NT2/D1 (cell line): ENCODE results near the gene C2CD3.

ENCODE experiments used
- YY1 ChIP-seq: IDR thresholded peaks from 2 replicates; pipeline ENCODE4 v1.6.1; 2011; ENCODE audit not compliant: insufficient read length, insufficient read depth
- ZNF274 ChIP-seq: IDR thresholded peaks from 2 replicates; pipeline ENCODE4 v1.6.1; 2011; ENCODE audit warnings: mild to moderate bottlenecking, low read depth, low read length

DNA sequence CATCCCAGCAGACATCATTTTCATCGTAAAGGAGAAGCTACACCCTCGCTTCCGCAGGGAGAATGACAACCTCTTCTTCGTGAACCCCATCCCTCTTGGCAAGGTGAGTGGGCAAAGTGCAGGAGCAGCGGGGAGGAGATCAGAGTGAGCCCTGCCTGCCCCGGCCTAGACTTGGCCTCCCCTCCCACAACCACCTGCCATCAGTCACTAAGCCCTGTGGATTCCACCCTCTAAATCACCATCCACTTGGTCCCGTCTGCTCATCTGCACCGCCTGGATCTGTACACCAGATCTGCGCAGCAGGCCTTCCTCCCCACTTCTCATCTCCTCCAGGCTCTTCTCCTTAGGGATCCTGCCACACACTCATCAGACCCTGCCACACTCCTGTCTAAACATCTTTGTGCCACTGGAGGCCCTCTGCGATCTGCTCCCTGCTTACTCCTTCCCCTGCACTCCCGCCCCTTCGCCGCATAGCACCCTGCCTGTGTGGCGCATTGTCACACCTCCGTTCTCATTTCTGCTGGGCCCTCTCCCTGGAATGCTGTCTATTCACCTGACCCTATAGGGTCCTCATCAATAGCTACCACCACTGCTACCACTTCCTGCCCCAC is 202.3 kb downstream of the C2CD3 start:
- TF ChIP-seq YY1: no peak
- TF ChIP-seq ZNF274: no peak
